PFSK-1 (cell line): ENCODE results near the gene PPP4R3A.

Experiments
- FOXP2 ChIP-seq: optimal IDR thresholded peaks from 2 replicates; pipeline ENCODE3; 2011; ENCODE audit warnings: borderline replicate concordance, control low read depth, inconsistent platforms; ENCODE audit not compliant: insufficient read depth; ENCODE audit errors: extremely low read length, extremely low read depth
- POLR2AphosphoS5 ChIP-seq: IDR thresholded peaks from 2 replicates; pipeline ENCODE4 v1.6.1; 2012; ENCODE audit warnings: low read depth, mild to moderate bottlenecking, control low read depth, low read length, moderate library complexity
- SIN3A ChIP-seq: IDR thresholded peaks from 2 replicates; pipeline ENCODE4 v1.6.1; 2012; ENCODE audit warnings: mild to moderate bottlenecking, low read length, moderate library complexity, borderline replicate concordance; ENCODE audit not compliant: insufficient read depth
- TAF1 ChIP-seq: IDR thresholded peaks from 2 replicates; pipeline ENCODE4 v1.6.1; 2012; ENCODE audit warnings: low read length, control low read depth, borderline replicate concordance; ENCODE audit not compliant: insufficient read depth
- TF ChIP-seq, protein P1 (sequence below), 2 experiments: IDR thresholded peaks; 2 replicates each; pipeline versions ENCODE4 v1.6.1 to v1.8.0; 2011 to 2012; ENCODE audit warnings: low read depth in 2 of 2, low read length in 2 of 2, control low read depth in 1 of 2, inconsistent platforms in 1 of 2, mild to moderate bottlenecking in 1 of 2, moderate library complexity in 1 of 2; ENCODE audit not compliant: insufficient read depth in 1 of 2

The PPP4R3A gene

DNA sequence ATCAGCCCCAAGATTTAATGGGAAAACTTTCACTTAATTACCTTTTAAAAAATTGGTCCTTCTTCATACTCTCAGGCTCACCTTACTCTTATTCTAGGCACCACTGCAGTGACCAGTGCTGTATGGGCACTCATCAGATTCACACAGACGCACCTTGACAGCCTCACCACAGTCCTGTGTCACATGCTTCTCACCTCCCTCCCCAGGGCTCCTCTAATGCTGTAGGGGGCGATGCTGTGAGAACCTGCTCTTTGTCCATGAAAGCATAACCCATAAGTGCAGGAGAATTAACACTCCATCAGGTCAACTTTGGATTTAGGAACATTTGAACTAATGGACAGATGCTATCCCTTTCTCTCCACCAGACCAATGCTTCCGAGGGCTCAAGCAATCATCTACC, 13.9 kb upstream of the PPP4R3A start:
- TF ChIP-seq POLR2AphosphoS5 (no peak), TAF1 (no peak), SIN3A (no peak), FOXP2 (no peak)
- TF ChIP-seq, protein P1, sequence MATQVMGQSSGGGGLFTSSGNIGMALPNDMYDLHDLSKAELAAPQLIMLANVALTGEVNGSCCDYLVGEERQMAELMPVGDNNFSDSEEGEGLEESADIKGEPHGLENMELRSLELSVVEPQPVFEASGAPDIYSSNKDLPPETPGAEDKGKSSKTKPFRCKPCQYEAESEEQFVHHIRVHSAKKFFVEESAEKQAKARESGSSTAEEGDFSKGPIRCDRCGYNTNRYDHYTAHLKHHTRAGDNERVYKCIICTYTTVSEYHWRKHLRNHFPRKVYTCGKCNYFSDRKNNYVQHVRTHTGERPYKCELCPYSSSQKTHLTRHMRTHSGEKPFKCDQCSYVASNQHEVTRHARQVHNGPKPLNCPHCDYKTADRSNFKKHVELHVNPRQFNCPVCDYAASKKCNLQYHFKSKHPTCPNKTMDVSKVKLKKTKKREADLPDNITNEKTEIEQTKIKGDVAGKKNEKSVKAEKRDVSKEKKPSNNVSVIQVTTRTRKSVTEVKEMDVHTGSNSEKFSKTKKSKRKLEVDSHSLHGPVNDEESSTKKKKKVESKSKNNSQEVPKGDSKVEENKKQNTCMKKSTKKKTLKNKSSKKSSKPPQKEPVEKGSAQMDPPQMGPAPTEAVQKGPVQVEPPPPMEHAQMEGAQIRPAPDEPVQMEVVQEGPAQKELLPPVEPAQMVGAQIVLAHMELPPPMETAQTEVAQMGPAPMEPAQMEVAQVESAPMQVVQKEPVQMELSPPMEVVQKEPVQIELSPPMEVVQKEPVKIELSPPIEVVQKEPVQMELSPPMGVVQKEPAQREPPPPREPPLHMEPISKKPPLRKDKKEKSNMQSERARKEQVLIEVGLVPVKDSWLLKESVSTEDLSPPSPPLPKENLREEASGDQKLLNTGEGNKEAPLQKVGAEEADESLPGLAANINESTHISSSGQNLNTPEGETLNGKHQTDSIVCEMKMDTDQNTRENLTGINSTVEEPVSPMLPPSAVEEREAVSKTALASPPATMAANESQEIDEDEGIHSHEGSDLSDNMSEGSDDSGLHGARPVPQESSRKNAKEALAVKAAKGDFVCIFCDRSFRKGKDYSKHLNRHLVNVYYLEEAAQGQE (IDR thresholded peaks at IDR 0.05; ENCODE audit: insufficient read depth in 1 of 2, low read depth in 2 of 2, low read length in 2 of 2): no peak

DNA sequence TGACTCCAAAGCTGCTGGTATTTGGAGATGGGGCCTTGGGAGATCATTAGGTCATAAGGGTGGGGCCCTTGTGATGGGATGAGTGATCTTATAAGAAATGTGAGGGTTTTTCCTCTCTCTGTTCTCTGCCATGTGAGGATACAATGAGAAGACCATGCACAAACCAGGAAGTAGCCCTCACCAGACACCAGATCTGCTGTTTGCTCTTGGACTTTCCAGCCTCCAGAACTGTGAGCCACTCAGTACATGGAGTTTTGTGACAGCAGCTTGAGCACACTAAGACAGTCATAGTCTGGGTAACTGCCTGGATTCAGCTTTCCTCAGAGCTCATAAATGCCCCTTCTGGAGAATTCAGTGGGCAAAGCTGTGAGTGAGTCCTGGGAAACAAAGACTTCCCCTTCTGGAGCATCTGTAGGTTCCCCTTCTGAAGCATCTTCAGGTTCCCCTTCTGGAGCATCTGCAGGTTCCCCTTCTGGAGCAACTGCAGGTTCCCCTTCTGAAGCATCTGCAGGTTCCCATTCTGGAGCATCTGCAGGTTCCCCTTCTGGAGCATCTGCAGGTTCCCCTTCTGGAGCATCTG, 11.0 kb upstream of the PPP4R3A start:
- no peak for TF ChIP-seq FOXP2
- TF ChIP-seq POLR2AphosphoS5: no peak
- TF ChIP-seq SIN3A: no peak
- TF ChIP-seq, protein P1 (IDR thresholded peaks at IDR 0.05; ENCODE audit: insufficient read depth in 1 of 2, low read depth in 2 of 2, low read length in 2 of 2): no peak
- TF ChIP-seq TAF1: no peak

DNA sequence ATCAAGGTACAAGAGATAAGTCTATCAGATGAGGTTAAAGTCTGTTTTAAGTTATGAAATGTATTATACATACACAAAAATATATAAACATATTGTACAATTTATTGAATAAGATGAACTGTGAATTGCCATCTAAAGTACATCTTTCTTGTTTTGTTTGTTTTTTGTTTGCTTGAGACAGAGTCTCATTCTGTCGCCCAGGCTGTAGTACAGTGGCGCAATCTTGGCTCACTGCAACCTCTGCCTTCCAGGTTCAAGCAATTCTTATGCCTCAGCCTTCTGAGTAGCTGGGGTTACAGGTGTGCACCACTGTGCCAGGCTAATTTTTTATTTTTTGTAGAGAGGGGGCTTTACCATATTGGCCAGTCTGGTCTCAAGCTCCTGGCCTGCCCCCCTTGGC, 10.0 kb upstream of the PPP4R3A start:
- TF ChIP-seq, protein P1 (IDR thresholded peaks at IDR 0.05; ENCODE audit: insufficient read depth in 1 of 2, low read depth in 2 of 2, low read length in 2 of 2): no peak
- TF ChIP-seq FOXP2 (no peak), TAF1 (no peak), SIN3A (no peak), POLR2AphosphoS5 (no peak)

DNA sequence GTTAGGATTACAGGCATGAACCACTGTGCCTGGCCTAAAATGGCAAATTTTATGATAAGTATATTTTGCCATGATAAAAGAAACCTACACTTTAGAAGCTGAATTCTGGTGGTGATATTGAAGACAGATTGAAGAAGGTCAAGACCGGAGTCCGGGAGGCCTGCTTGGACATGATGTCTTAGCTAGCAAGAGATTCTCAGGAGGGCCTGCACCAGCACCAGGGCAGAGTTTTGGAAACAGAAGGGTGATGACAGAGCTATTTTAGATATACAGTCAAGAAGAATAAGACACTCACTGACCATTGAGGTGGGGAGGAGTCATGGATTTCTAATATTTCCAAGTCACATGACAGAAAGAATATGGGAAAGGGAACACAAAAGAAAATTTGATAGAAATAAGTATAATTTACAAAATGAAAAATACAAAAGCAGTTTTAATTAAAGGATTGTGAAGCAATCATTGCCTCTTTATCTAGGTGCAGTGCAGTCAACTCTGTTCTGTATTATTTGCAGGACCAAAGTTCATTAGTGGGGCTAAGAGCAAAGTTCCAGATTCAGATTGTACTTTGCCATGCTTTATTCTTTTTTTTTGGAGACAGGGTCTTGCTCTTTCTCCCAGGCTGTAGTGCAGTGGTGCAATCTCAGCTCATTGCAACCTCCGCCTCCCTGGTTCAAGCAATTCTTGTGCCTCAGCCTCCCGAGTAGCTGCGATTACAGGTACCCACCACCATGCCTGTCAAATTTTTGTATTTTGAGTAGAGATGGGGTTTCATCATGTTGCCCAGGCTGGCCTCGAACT, 9.3 kb upstream of the PPP4R3A start:
- no peak for TF ChIP-seq POLR2AphosphoS5
- no peak for TF ChIP-seq SIN3A
- TF ChIP-seq, protein P1 (IDR thresholded peaks at IDR 0.05; ENCODE audit: insufficient read depth in 1 of 2, low read depth in 2 of 2, low read length in 2 of 2): no peak
- no peak for TF ChIP-seq FOXP2
- no peak for TF ChIP-seq TAF1
